K562 (cell line): ENCODE data around the gene PGA3. TPM values are rescaled to one million over a fixed set of nuclear protein-coding genes. Genes with fewer than 3 reads are reported as not detected.

Experiments used
- E2F3 ChIP-seq: fragments of 250-450 bp; sonication (Bioruptor Pico); IDR thresholded peaks from 2 replicates; pipeline ENCODE4 v1.4.0; 2020; ENCODE audit warnings: mild to moderate bottlenecking
- GABPB1 ChIP-seq: sonication (generic); formaldehyde crosslinking; IDR thresholded peaks from 2 replicates; pipeline ENCODE4 v1.8.0; 2022; ENCODE audit warnings: mild to moderate bottlenecking, missing genetic modification reagents
- KAT7 ChIP-seq: sonication (generic); formaldehyde crosslinking; IDR thresholded peaks from 2 replicates; pipeline ENCODE4 v1.8.0; 2022; ENCODE audit warnings: missing genetic modification reagents, mild to moderate bottlenecking, borderline replicate concordance
- MCM7 ChIP-seq, 2 experiments: fragments of 450-650 bp; IDR thresholded peaks; 2 replicates each; pipeline ENCODE4 v1.6.1; 2016 to 2018
- MED1 ChIP-seq: sonication (generic); formaldehyde crosslinking; IDR thresholded peaks from 2 replicates; pipeline ENCODE4 v1.8.1; 2023; ENCODE audit warnings: missing genetic modification reagents, borderline replicate concordance
- NCOA1 ChIP-seq: fragments of 450-650 bp; IDR thresholded peaks from 2 replicates; pipeline ENCODE4 v1.6.1; 2016; ENCODE audit warnings: low read depth
- SMARCA4 ChIP-seq: fragments of 450-650 bp; IDR thresholded peaks from 2 replicates; pipeline ENCODE4 v1.6.1; 2016
- polyA plus RNA-seq, 8 experiments: library from polyadenylated mRNA; depleted of rRNA in 4 of 8; stranded (reverse) in 5 of 8; unstranded in 3 of 8; fragments of >200 nt; fragmentation: Nextera tagmentation in 2 of 8; fragmentation: Illumina TruSeq in 1 of 8; extraction: Ambion mirVana in 2 of 8; extraction: Trizol in 1 of 8; gene quantifications; 2 replicates each; pipeline versions ENCODE4 v1.2.1 to v1.2.3, GENCODE V29; 2011 to 2014; ENCODE audit warnings: inconsistent platforms in 1 of 8, missing spikeins in 1 of 8
- total RNA-seq, 7 experiments: library from RNA; depleted of rRNA in 6 of 7; stranded (reverse); fragments of >200 nt in 6 of 7; fragmentation: Illumina TruSeq in 2 of 7; extraction: Trizol in 2 of 7; gene quantifications; 2 replicates each; pipeline versions ENCODE4 v1.2.1 to v1.2.3, GENCODE V29; 2011 to 2021; ENCODE audit warnings: low replicate concordance in 1 of 7
- TF ChIP-seq, protein P1 (sequence below): sonication (generic); formaldehyde crosslinking; IDR thresholded peaks from 2 replicates; pipeline ENCODE4 v1.8.0; 2022; ENCODE audit warnings: mild to moderate bottlenecking, missing genetic modification reagents
- TF ChIP-seq, protein P2 (sequence below): sonication (generic); formaldehyde crosslinking; IDR thresholded peaks from 2 replicates; pipeline ENCODE4 v1.8.0; 2023; ENCODE audit warnings: mild to moderate bottlenecking, missing genetic modification reagents
- TF ChIP-seq, protein P3 (sequence below): IDR thresholded peaks from 3 replicates; pipeline ENCODE4 v1.6.1; 2011; ENCODE audit warnings: borderline replicate concordance, mild to moderate bottlenecking; ENCODE audit not compliant: insufficient read length, insufficient read depth
- TF ChIP-seq, protein P4 (sequence below): fragments of 250-450 bp; sonication (Bioruptor Pico); IDR thresholded peaks from 2 replicates; pipeline ENCODE4 v1.8.0; 2022; ENCODE audit warnings: moderate library complexity, mild to moderate bottlenecking, inconsistent platforms
- TF ChIP-seq, protein P5 (sequence below): fragments of 450-650 bp; IDR thresholded peaks from 2 replicates; pipeline ENCODE4 v1.6.1; 2016; ENCODE audit warnings: borderline replicate concordance
- TF ChIP-seq, protein P6 (sequence below): sonication (generic); formaldehyde crosslinking; IDR thresholded peaks from 2 replicates; pipeline ENCODE4 v1.8.1; 2023; ENCODE audit warnings: mild to moderate bottlenecking, missing genetic modification reagents, moderate library complexity

Gene PGA3
- total and polyA plus RNA-seq, 9 of the 15 experiments (the other 6 are each of a cell fraction or from before 2014, with no cell fraction given), result 0.15 to 0.18 (median 0.18) TPM; not detected in 6

DNA sequence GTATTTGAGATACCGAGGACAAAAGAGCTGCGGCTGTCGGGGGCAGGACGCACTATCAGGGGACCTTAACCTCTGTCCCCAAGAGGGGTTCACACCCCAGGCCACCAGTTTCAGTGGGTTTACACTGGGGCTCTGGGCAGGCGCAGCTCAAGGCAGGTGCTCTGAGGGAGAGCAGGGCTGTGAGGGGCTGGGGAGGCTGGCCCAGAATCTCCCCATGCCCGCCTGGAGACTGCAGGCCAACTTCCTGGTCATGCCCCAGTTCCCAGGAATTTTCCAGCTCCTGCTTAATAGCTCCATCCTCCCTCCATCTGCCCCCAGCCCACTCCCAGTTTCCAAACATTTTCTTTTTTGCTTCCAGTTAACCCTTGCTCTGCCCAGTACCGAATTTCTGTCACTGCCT, 7.6 kb upstream of the PGA3 start (continued):
- TF ChIP-seq, protein P1, sequence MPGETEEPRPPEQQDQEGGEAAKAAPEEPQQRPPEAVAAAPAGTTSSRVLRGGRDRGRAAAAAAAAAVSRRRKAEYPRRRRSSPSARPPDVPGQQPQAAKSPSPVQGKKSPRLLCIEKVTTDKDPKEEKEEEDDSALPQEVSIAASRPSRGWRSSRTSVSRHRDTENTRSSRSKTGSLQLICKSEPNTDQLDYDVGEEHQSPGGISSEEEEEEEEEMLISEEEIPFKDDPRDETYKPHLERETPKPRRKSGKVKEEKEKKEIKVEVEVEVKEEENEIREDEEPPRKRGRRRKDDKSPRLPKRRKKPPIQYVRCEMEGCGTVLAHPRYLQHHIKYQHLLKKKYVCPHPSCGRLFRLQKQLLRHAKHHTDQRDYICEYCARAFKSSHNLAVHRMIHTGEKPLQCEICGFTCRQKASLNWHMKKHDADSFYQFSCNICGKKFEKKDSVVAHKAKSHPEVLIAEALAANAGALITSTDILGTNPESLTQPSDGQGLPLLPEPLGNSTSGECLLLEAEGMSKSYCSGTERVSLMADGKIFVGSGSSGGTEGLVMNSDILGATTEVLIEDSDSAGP (CRISPR knock-in tag), result no peak
- TF ChIP-seq, protein P2, sequence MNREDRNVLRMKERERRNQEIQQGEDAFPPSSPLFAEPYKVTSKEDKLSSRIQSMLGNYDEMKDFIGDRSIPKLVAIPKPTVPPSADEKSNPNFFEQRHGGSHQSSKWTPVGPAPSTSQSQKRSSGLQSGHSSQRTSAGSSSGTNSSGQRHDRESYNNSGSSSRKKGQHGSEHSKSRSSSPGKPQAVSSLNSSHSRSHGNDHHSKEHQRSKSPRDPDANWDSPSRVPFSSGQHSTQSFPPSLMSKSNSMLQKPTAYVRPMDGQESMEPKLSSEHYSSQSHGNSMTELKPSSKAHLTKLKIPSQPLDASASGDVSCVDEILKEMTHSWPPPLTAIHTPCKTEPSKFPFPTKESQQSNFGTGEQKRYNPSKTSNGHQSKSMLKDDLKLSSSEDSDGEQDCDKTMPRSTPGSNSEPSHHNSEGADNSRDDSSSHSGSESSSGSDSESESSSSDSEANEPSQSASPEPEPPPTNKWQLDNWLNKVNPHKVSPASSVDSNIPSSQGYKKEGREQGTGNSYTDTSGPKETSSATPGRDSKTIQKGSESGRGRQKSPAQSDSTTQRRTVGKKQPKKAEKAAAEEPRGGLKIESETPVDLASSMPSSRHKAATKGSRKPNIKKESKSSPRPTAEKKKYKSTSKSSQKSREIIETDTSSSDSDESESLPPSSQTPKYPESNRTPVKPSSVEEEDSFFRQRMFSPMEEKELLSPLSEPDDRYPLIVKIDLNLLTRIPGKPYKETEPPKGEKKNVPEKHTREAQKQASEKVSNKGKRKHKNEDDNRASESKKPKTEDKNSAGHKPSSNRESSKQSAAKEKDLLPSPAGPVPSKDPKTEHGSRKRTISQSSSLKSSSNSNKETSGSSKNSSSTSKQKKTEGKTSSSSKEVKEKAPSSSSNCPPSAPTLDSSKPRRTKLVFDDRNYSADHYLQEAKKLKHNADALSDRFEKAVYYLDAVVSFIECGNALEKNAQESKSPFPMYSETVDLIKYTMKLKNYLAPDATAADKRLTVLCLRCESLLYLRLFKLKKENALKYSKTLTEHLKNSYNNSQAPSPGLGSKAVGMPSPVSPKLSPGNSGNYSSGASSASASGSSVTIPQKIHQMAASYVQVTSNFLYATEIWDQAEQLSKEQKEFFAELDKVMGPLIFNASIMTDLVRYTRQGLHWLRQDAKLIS (CRISPR knock-in tag), result no peak
- TF ChIP-seq, protein P3, sequence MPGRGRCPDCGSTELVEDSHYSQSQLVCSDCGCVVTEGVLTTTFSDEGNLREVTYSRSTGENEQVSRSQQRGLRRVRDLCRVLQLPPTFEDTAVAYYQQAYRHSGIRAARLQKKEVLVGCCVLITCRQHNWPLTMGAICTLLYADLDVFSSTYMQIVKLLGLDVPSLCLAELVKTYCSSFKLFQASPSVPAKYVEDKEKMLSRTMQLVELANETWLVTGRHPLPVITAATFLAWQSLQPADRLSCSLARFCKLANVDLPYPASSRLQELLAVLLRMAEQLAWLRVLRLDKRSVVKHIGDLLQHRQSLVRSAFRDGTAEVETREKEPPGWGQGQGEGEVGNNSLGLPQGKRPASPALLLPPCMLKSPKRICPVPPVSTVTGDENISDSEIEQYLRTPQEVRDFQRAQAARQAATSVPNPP, result no peak
- TF ChIP-seq GABPB1 (CRISPR knock-in tag) (no peak), MED1 (no peak), MCM7 (IDR thresholded peaks at IDR 0.05) (no peak), E2F3 (CRISPR knock-in tag) (no peak), SMARCA4 (no peak), KAT7 (CRISPR knock-in tag) (no peak), NCOA1 (no peak)
- TF ChIP-seq, protein P4, sequence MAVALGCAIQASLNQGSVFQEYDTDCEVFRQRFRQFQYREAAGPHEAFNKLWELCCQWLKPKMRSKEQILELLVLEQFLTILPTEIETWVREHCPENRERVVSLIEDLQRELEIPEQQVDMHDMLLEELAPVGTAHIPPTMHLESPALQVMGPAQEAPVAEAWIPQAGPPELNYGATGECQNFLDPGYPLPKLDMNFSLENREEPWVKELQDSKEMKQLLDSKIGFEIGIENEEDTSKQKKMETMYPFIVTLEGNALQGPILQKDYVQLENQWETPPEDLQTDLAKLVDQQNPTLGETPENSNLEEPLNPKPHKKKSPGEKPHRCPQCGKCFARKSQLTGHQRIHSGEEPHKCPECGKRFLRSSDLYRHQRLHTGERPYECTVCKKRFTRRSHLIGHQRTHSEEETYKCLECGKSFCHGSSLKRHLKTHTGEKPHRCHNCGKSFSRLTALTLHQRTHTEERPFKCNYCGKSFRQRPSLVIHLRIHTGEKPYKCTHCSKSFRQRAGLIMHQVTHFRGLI (CRISPR knock-in tag), result no peak
- TF ChIP-seq, protein P5, sequence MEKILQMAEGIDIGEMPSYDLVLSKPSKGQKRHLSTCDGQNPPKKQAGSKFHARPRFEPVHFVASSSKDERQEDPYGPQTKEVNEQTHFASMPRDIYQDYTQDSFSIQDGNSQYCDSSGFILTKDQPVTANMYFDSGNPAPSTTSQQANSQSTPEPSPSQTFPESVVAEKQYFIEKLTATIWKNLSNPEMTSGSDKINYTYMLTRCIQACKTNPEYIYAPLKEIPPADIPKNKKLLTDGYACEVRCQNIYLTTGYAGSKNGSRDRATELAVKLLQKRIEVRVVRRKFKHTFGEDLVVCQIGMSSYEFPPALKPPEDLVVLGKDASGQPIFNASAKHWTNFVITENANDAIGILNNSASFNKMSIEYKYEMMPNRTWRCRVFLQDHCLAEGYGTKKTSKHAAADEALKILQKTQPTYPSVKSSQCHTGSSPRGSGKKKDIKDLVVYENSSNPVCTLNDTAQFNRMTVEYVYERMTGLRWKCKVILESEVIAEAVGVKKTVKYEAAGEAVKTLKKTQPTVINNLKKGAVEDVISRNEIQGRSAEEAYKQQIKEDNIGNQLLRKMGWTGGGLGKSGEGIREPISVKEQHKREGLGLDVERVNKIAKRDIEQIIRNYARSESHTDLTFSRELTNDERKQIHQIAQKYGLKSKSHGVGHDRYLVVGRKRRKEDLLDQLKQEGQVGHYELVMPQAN, result no peak
- TF ChIP-seq, protein P6, sequence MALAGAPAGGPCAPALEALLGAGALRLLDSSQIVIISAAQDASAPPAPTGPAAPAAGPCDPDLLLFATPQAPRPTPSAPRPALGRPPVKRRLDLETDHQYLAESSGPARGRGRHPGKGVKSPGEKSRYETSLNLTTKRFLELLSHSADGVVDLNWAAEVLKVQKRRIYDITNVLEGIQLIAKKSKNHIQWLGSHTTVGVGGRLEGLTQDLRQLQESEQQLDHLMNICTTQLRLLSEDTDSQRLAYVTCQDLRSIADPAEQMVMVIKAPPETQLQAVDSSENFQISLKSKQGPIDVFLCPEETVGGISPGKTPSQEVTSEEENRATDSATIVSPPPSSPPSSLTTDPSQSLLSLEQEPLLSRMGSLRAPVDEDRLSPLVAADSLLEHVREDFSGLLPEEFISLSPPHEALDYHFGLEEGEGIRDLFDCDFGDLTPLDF (CRISPR knock-in tag), result no peak
